Endothelial cell of umbilical vein (primary cell): Measurements from ENCODE around the gene SPSB3. TPM values are rescaled to one million over a fixed set of nuclear protein-coding genes. Genes with fewer than 3 reads are reported as not detected.

ENCODE experiments used
- BruUV-seq: library from RNA; stranded (reverse); fragments of 400-500 nt; replicated peaks from 2 replicates; lab custom pipeline; 2021; lab: Mats Ljungman, UMichigan
- CTCF ChIA-PET: fragments of 300-600, 350-600 bp; sonication (Branson Sonifier 250); formaldehyde crosslinking; loops from one replicate; lab custom pipeline; 2021; ENCODE audit warnings: antibody characterized with exemption, inconsistent platforms; lab: Charles Lee
- POLR2A ChIA-PET: fragments of 300-600, 350-600 bp; sonication (Branson Sonifier 250); formaldehyde crosslinking; loops from one replicate; lab custom pipeline; 2021; ENCODE audit warnings: antibody characterized with exemption, inconsistent platforms; lab: Charles Lee
- DNase-seq: peaks from one replicate; pipeline ENCODE4 v3.0.0-alpha.2; 2011; ENCODE audit warnings: low read depth, low spot score
- FAIRE-seq: peaks from 2 replicates; lab custom pipeline; 2011; peaks lifted over from hg19 to GRCh38; lab: Jason Lieb, UNC
- H2AFZ ChIP-seq: 2 replicates; pipeline ENCODE4 v1.6.0; 2012; ENCODE audit warnings: low read depth, low read length, control low read depth, inconsistent platforms
- H3K27ac ChIP-seq: 2 replicates; pipeline ENCODE4 v1.5.1; 2011; ENCODE audit warnings: low read depth, mild to moderate bottlenecking, control low read depth, low read length, moderate library complexity; ENCODE audit not compliant: insufficient read depth
- H3K27me3 ChIP-seq, 2 experiments: 2 replicates each; pipeline versions ENCODE4 v1.6.0 to v1.6.1; 2011; ENCODE audit warnings: low read length in 2 of 2, mixed read lengths in 1 of 2; ENCODE audit not compliant: control insufficient read depth in 2 of 2, insufficient read depth in 2 of 2
- H3K36me3 ChIP-seq, 2 experiments: 2 replicates in 1 of 2; 3 replicates in 1 of 2; pipeline ENCODE4 v1.5.1; 2011; ENCODE audit warnings: low read length in 2 of 2, mild to moderate bottlenecking in 1 of 2, moderate library complexity in 1 of 2; ENCODE audit not compliant: control insufficient read depth in 2 of 2, insufficient read depth in 2 of 2; ENCODE audit errors: extremely low read depth in 1 of 2
- H3K4me1 ChIP-seq: 3 replicates; pipeline ENCODE4 v1.5.1; 2011; ENCODE audit warnings: mild to moderate bottlenecking, low read length; ENCODE audit not compliant: control insufficient read depth, insufficient read depth; ENCODE audit errors: extremely low read depth
- H3K4me2 ChIP-seq: 2 replicates; pipeline ENCODE4 v1.6.1; 2011; ENCODE audit warnings: low read length, control low read depth, mixed read lengths; ENCODE audit not compliant: insufficient read depth
- H3K4me3 ChIP-seq, 3 experiments: fragments of 200-600 bp in 1 of 3; sonication (generic), shearing (Covaris generic) in 1 of 3; replicated peaks in 1 of 3; 2 replicates each; pipeline ENCODE4 v1.5.1; 2011 to 2016; ENCODE audit warnings: control low read depth in 3 of 3, low read length in 3 of 3, mild to moderate bottlenecking in 2 of 3, inconsistent platforms in 1 of 3, low read depth in 1 of 3, moderate library complexity in 1 of 3; ENCODE audit not compliant: insufficient read depth in 1 of 3
- H3K79me2 ChIP-seq: 2 replicates; pipeline ENCODE4 v1.6.0; 2012; ENCODE audit warnings: low read length, inconsistent platforms; ENCODE audit not compliant: control insufficient read depth, insufficient read depth
- H3K9ac ChIP-seq: replicated peaks from 2 replicates; pipeline ENCODE3; 2011; ENCODE audit warnings: low read length, control low read depth; ENCODE audit not compliant: insufficient read depth; ENCODE audit errors: extremely low read depth
- H3K9me1 ChIP-seq: replicated peaks from 3 replicates; pipeline ENCODE4 v1.6.0; 2011; ENCODE audit warnings: mild to moderate bottlenecking, low read length; ENCODE audit not compliant: control insufficient read depth, insufficient read depth; ENCODE audit errors: extremely low read depth
- H3K9me3 ChIP-seq: replicated peaks from 2 replicates; pipeline ENCODE4 v1.5.1; 2012; ENCODE audit warnings: low read length, inconsistent platforms; ENCODE audit not compliant: control insufficient read depth, insufficient read depth
- H4K20me1 ChIP-seq: replicated peaks from 2 replicates; pipeline ENCODE3; 2011; ENCODE audit warnings: mild to moderate bottlenecking, low read length; ENCODE audit not compliant: control insufficient read depth, insufficient read depth; ENCODE audit errors: extremely low read depth
- EZH2 ChIP-seq: IDR thresholded peaks from 2 replicates; pipeline ENCODE4 v1.6.1; 2012; ENCODE audit warnings: borderline replicate concordance, low read depth, mild to moderate bottlenecking, moderate library complexity, low read length, inconsistent platforms; ENCODE audit not compliant: severe bottlenecking
- FOS ChIP-seq: IDR thresholded peaks from 2 replicates; pipeline ENCODE4 v1.6.1; 2011; ENCODE audit warnings: mild to moderate bottlenecking, low read length, moderate library complexity, borderline replicate concordance; ENCODE audit not compliant: insufficient read depth
- GATA2 ChIP-seq: IDR thresholded peaks from 2 replicates; pipeline ENCODE4 v1.7.0; 2011; ENCODE audit warnings: low read depth, mild to moderate bottlenecking, moderate library complexity, mixed read lengths, low read length; ENCODE audit not compliant: insufficient read length, insufficient read depth
- JUN ChIP-seq: IDR thresholded peaks from 2 replicates; pipeline ENCODE4 v1.6.1; 2011; ENCODE audit warnings: borderline replicate concordance, low read depth; ENCODE audit not compliant: insufficient read length, insufficient read depth
- MAX ChIP-seq: IDR thresholded peaks from 2 replicates; pipeline ENCODE4 v1.6.1; 2011; ENCODE audit not compliant: insufficient read depth, insufficient read length
- MYC ChIP-seq: IDR thresholded peaks from one replicate; pipeline ENCODE4 v1.6.1; 2011; ENCODE audit warnings: mild to moderate bottlenecking, low read depth, low read length
- POLR2A ChIP-seq: IDR thresholded peaks from 2 replicates; pipeline ENCODE4 v1.6.1; 2012; ENCODE audit warnings: low read depth, mild to moderate bottlenecking, control low read depth, low read length
- POLR2AphosphoS5 ChIP-seq: IDR thresholded peaks from 2 replicates; pipeline ENCODE4 v1.6.1; 2012; ENCODE audit warnings: low read depth, mild to moderate bottlenecking, control low read depth, low read length, moderate library complexity; ENCODE audit not compliant: insufficient read depth
- dilution Hi-C: fragments of 300-500 bp; cut with MboI; formaldehyde crosslinking; loops from one replicate; pipeline ENCODE4 v1.15.0; 2019; ENCODE audit warnings: low sequenced_read_pairs; ENCODE audit not compliant: extremely low pct_ligation_motif_present
- intact Hi-C: fragments of 100-400 bp; cut with micrococcal nuclease; formaldehyde crosslinking; loops from one replicate; pipeline ENCODE4 v1.10.0; 2022
- polyA plus RNA-seq, 4 experiments: library from polyadenylated mRNA; depleted of rRNA in 3 of 4; stranded (reverse) in 3 of 4; unstranded in 1 of 4; fragments of >200 nt; gene quantifications; 2 replicates each; pipeline versions ENCODE4 v1.2.1 to v1.2.3, GENCODE V29; 2011 to 2012; ENCODE audit warnings: missing spikeins in 1 of 4
- total RNA-seq: library from RNA; stranded (reverse); gene quantifications from 2 replicates; pipeline ENCODE4 v1.2.3, GENCODE V29; 2021
- TF ChIP-seq, protein P1 (sequence below), 2 donors: IDR thresholded peaks; 1 replicate in 1 of 2; 2 replicates in 1 of 2; pipeline ENCODE4 v1.5.1; 2011; ENCODE audit warnings: low read length in 2 of 2, mild to moderate bottlenecking in 2 of 2, moderate library complexity in 2 of 2, control low read depth in 1 of 2, inconsistent platforms in 1 of 2, low read depth in 1 of 2; ENCODE audit not compliant: insufficient read depth in 1 of 2; ENCODE audit errors: extremely low read depth in 1 of 2

The SPSB3 gene
- total and polyA plus RNA-seq, 2 donors (not counting 3 experiments of a cell fraction or from before 2014, with no cell fraction given) = 39.0 to 86.2 TPM

- intact Hi-C loops (loop anchor here (10.0 kb wide), 1 partner anchor 481 kb away; the partner anchor contains the start of gene UBE2I), dilution Hi-C loops (no loop called here)
- H4K20me1 ChIP-seq = no peaks in the 10 kb centered on the region
- no TSS peak for BruUV-seq
- ChIA-PET POLR2A (no interaction called here), CTCF (no interaction called here)
- H3K9me1 ChIP-seq = no peaks in the 10 kb centered on the region
- H3K36me3 ChIP-seq = peaks cover 0 to 26% of the 10 kb centered on the region in 2 experiments
- H3K9ac ChIP-seq = no peak overlapping the region
- no peak overlapping the region for H3K4me2 ChIP-seq
- peaks cover 14% of the 10 kb centered on the region for H3K4me1 ChIP-seq
- no peaks in the 10 kb centered on the region for H3K27me3 ChIP-seq
- H3K4me3 ChIP-seq = no peak overlapping the region
- H2AFZ ChIP-seq = no peak overlapping the region
- TF ChIP-seq GATA2 (no peak), EZH2 (no peak), POLR2AphosphoS5 (no peak), POLR2A (no peak), MAX (no peak), JUN (no peak), FOS (no peak), MYC (no peak)
- TF ChIP-seq, protein P1, sequence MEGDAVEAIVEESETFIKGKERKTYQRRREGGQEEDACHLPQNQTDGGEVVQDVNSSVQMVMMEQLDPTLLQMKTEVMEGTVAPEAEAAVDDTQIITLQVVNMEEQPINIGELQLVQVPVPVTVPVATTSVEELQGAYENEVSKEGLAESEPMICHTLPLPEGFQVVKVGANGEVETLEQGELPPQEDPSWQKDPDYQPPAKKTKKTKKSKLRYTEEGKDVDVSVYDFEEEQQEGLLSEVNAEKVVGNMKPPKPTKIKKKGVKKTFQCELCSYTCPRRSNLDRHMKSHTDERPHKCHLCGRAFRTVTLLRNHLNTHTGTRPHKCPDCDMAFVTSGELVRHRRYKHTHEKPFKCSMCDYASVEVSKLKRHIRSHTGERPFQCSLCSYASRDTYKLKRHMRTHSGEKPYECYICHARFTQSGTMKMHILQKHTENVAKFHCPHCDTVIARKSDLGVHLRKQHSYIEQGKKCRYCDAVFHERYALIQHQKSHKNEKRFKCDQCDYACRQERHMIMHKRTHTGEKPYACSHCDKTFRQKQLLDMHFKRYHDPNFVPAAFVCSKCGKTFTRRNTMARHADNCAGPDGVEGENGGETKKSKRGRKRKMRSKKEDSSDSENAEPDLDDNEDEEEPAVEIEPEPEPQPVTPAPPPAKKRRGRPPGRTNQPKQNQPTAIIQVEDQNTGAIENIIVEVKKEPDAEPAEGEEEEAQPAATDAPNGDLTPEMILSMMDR (IDR thresholded peaks at IDR 0.05; ENCODE audit: extremely low read depth in 1 of 2, insufficient read depth in 1 of 2, low read depth in 1 of 2, low read length in 2 of 2) = no peak
- peaks cover 25% of the 10 kb centered on the region for H3K79me2 ChIP-seq
- H3K27ac ChIP-seq = no peak overlapping the region
- FAIRE-seq (no peak), DNase-seq (no peak)
- no peaks in the 10 kb centered on the region for H3K9me3 ChIP-seq
Measured at GRCh38 chr16:1785846-1786170, 3.4 kb upstream of the SPSB3 start.
